Cardiac muscle cell (in vitro differentiated cells and primary cell): Measurements from ENCODE around the gene OR2D2. TPM values are rescaled to one million over a fixed set of nuclear protein-coding genes. Genes with fewer than 3 reads are reported as not detected.
"Not testable (repeated sequence)": the region's sequence is repeated elsewhere in the genome, so short reads cannot be mapped to it uniquely, and the experiment has no call there.

Experiments
- DNase-seq, 2 donors: peaks; one replicate each; pipeline versions ENCODE4 v3.0.0 to v3.0.0-alpha.2; 2010 to 2017; ENCODE audit warnings: low read depth in 1 of 2, low spot score in 1 of 2
- H3K27ac ChIP-seq: fragments of 200-600 bp; sonication (generic); 2 replicates; pipeline ENCODE4 v1.5.1; 2016
- H3K27me3 ChIP-seq: fragments of 200-600 bp; sonication (generic); 2 replicates; pipeline ENCODE4 v1.6.0; 2016; ENCODE audit warnings: control low read depth
- H3K36me3 ChIP-seq: fragments of 200-600 bp; sonication (generic); 2 replicates; pipeline ENCODE4 v1.5.1; 2016; ENCODE audit warnings: control low read depth
- H3K4me1 ChIP-seq: fragments of 200-600 bp; sonication (generic); 2 replicates; pipeline ENCODE4 v1.8.1; 2017; ENCODE audit warnings: low read depth, mild to moderate bottlenecking, mixed run types
- H3K4me3 ChIP-seq: fragments of 200-600 bp; sonication (generic); 2 replicates; pipeline ENCODE4 v1.5.1; 2016; ENCODE audit warnings: mild to moderate bottlenecking
- H3K9me3 ChIP-seq: fragments of 200-600 bp; sonication (generic); 2 replicates; pipeline ENCODE4 v1.5.1; 2017; ENCODE audit warnings: low read depth, mild to moderate bottlenecking, control low read depth
- CTCF ChIP-seq: IDR thresholded peaks from 2 replicates; pipeline ENCODE4 v1.5.1; 2012; ENCODE audit warnings: low read depth, mild to moderate bottlenecking, low read length
- polyA plus RNA-seq: library from polyadenylated mRNA; unstranded; fragments of >200 nt; fragmentation: Nextera tagmentation; extraction: Ambion mirVana; gene quantifications from 2 replicates; pipeline ENCODE4 v1.2.1, GENCODE V29; 2016
- total RNA-seq: library from RNA; depleted of rRNA; stranded (reverse); fragments of >200 nt; gene quantifications from 2 replicates; pipeline ENCODE4 v1.2.3, GENCODE V29; 2016

OR2D2 gene
- total and polyA plus RNA-seq, 2 experiments from 2014 or later: not detected

- Histone ChIP-seq H3K27me3 (no peaks in the 10 kb centered on the region), H3K36me3 (no peaks in the 10 kb centered on the region), H3K27ac (no peak overlapping the region), H3K4me1 (no peaks in the 10 kb centered on the region), H3K4me3 (no peak overlapping the region), H3K9me3 (no peaks in the 10 kb centered on the region)
- no peak for DNase-seq
- TF ChIP-seq CTCF: no peak
Observed at GRCh38 chr11:6919698-6920097, 27.4 kb upstream of the OR2D2 start.

- Histone ChIP-seq H3K27me3 (no peaks in the 10 kb centered on the region), H3K36me3 (no peaks in the 10 kb centered on the region), H3K4me3 (no peak overlapping the region), H3K27ac (no peak overlapping the region), H3K9me3 (no peaks in the 10 kb centered on the region), H3K4me1 (no peaks in the 10 kb centered on the region)
- DNase-seq: peak in 1 of 2 donors; percentile 45
- TF ChIP-seq CTCF: no peak
Observed at GRCh38 chr11:6911948-6912347, 19.6 kb upstream of the OR2D2 start.

- no peaks in the 10 kb centered on the region for H3K27me3 ChIP-seq
- no peak overlapping the region for H3K4me3 ChIP-seq
- no peak for TF ChIP-seq CTCF
- no peaks in the 10 kb centered on the region for H3K9me3 ChIP-seq
- H3K36me3 ChIP-seq: no peaks in the 10 kb centered on the region
- no peaks in the 10 kb centered on the region for H3K4me1 ChIP-seq
- DNase-seq: no peak
- H3K27ac ChIP-seq: no peak overlapping the region
Observed at GRCh38 chr11:6911378-6911777, 19.1 kb upstream of the OR2D2 start.

GRCh38 chr11:6904804-6905203, 12.5 kb upstream of the OR2D2 start:
- H3K9me3 ChIP-seq, H3K27ac ChIP-seq, H3K36me3 ChIP-seq, H3K4me3 ChIP-seq, H3K4me1 ChIP-seq, DNase-seq, H3K27me3 ChIP-seq: not testable (repeated sequence)

- no peak for TF ChIP-seq CTCF
- H3K36me3 ChIP-seq: no peaks in the 10 kb centered on the region
- H3K9me3 ChIP-seq: no peaks in the 10 kb centered on the region
- H3K27me3 ChIP-seq: peaks cover 5% of the 10 kb centered on the region
- H3K4me3 ChIP-seq: no peak overlapping the region
- DNase-seq: no peak
- no peak overlapping the region for H3K27ac ChIP-seq
- no peaks in the 10 kb centered on the region for H3K4me1 ChIP-seq
Observed at GRCh38 chr11:6900327-6900999, 8.2 kb upstream of the OR2D2 start.

GRCh38 chr11:6898911-6899310, 6.6 kb upstream of the OR2D2 start:
- Histone ChIP-seq H3K4me3 (no peak overlapping the region), H3K9me3 (no peaks in the 10 kb centered on the region), H3K36me3 (no peaks in the 10 kb centered on the region), H3K4me1 (no peaks in the 10 kb centered on the region), H3K27me3 (peaks cover 5% of the 10 kb centered on the region), H3K27ac (no peak overlapping the region)
- no peak for TF ChIP-seq CTCF
- DNase-seq: no peak
